Adrenal gland (tissue), 5 donors: ENCODE measurements around the gene NAPB.

Source experiments
- CTCF ChIP-seq, 6 experiments: fragments of 450-650 bp in 4 of 6; fragments of 200-600 bp in 2 of 6; sonication (generic) in 1 of 6; IDR thresholded peaks; 1 replicate in 5 of 6; 2 replicates in 1 of 6; pipeline versions ENCODE4 v1.5.1 to v1.8.0; 2016 to 2021; ENCODE audit warnings: antibody characterized with exemption in 6 of 6, mild to moderate bottlenecking in 2 of 6, moderate library complexity in 1 of 6
- POLR2A ChIP-seq, 2 donors: fragments of 450-650 bp; IDR thresholded peaks; one replicate each; pipeline ENCODE4 v1.6.1; 2017; ENCODE audit warnings: antibody characterized with exemption in 2 of 2, mild to moderate bottlenecking in 2 of 2, moderate library complexity in 1 of 2
- donor health status: DM: no; HTN: no; CAD: no.

DNA sequence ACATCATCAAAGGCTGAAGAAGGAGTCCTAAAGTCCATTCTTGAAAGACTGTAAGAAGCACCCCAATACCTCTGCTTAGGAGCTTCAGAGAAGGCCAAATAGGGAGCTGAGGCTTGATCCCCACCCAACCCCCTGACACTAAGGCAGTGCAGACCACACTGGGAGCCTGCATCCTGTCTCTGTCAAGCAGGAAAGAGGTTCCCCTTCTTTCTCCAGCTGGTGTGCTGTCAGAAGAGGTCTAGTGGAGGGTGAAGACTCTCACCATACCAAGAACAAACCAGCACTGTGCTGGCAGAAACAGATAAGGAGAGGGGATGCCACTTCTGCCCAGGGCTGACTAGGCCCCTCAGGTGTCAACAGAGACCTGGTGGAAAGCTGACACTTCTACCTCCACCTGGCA lies 39.4 kb downstream of the NAPB start:
- TF ChIP-seq CTCF (IDR thresholded peaks at IDR 0.05) (no peak), POLR2A (IDR thresholded peaks at IDR 0.05) (no peak)
